Measurements from ENCODE around the gene SF1. TPM values are rescaled to one million over a fixed set of nuclear protein-coding genes. Genes with fewer than 3 reads are reported as not detected.
A peak's percentile ranks its signal among the peaks of the same experiment; 100 is the strongest.

Gene SF1
- total and polyA plus RNA-seq, 4 donors = 76.2 to 213 (median 147) TPM

GRCh38 chr11:64805481-64805880 lies 27.1 kb upstream of the SF1 start:
- Histone ChIP-seq H3K4me3 (no peak overlapping the region), H3K9ac (ENCODE audit: insufficient read depth in 1 of 2, low read length in 2 of 2) (no peak overlapping the region), H3K27ac (ENCODE audit: low read depth in 1 of 2, low read length in 1 of 2) (no peak overlapping the region), H3K27me3 (ENCODE audit: control insufficient read depth in 3 of 3, insufficient read depth in 3 of 3, low read length in 2 of 3) (no peaks in the 10 kb centered on the region), H3K36me3 (ENCODE audit: control insufficient read depth in 4 of 4, insufficient read depth in 4 of 4, low read length in 4 of 4) (peaks cover 0 to 19% (median 15%) of the 10 kb centered on the region in 4 donors), H3K4me1 (ENCODE audit: control insufficient read depth in 5 of 5, insufficient read depth in 5 of 5, low read length in 5 of 5) (peaks cover 4 to 31% (median 14%) of the 10 kb centered on the region in 5 donors), H3K9me3 (ENCODE audit: control insufficient read depth in 4 of 4, insufficient read depth in 3 of 4, low read length in 3 of 4) (no peaks in the 10 kb centered on the region)
- 91 to 97% methylated on average over 9 of the region's 9 CpGs for WGBS, 2 donors
- DNase-seq (no peak), ATAC-seq (ENCODE audit: insufficient read depth, low FRiP score) (no peak)
- TF ChIP-seq, protein P1, sequence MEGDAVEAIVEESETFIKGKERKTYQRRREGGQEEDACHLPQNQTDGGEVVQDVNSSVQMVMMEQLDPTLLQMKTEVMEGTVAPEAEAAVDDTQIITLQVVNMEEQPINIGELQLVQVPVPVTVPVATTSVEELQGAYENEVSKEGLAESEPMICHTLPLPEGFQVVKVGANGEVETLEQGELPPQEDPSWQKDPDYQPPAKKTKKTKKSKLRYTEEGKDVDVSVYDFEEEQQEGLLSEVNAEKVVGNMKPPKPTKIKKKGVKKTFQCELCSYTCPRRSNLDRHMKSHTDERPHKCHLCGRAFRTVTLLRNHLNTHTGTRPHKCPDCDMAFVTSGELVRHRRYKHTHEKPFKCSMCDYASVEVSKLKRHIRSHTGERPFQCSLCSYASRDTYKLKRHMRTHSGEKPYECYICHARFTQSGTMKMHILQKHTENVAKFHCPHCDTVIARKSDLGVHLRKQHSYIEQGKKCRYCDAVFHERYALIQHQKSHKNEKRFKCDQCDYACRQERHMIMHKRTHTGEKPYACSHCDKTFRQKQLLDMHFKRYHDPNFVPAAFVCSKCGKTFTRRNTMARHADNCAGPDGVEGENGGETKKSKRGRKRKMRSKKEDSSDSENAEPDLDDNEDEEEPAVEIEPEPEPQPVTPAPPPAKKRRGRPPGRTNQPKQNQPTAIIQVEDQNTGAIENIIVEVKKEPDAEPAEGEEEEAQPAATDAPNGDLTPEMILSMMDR (IDR thresholded peaks at IDR 0.05; ENCODE audit: control extremely low read depth, extremely low read depth) = no peak

DNA sequence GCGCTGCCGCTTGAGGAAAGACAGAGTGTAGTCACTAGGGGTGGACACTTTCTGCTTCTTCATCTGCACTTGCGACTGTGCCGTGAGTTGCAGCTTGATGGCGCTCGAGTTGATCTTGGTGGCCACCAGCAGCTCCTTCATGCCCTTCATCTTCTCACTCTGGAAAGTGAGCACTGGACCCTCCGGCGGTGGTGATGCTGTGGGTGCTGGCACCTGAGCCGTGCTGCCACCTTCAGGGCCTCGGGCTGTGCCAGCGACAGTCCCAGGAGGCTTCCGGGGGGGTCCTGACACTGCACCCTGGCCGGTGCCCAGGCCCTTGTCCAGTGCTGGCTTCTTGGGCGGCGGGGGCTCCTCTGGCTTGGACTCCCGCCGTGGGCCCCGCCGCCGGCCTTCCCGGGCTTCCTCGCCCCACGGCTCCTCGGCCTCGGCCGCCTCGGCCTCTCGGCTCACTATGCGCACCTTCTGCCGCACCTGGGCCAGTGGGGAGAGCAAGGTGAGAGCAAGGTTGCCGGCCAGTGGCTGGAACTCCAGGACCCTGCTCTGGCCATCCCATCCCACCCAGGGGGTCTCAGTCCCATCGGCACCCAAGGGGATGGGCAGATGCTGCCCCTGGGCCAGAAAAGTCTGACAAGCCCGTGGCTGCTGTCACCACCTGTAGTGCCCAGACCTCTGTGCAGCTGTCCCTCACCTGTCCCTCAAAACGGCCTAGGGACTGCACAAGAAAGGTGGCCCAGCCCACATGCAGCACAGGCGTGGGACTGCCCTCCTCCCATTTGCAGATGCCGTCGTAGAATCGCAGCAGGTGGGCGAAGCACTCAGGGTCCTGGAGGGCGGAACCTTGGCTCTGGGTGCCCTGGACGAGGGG lies 26.2 kb upstream of the SF1 start:
- TF ChIP-seq, protein P1 (IDR thresholded peaks at IDR 0.05; ENCODE audit: control extremely low read depth, extremely low read depth) = no peak
- DNase-seq (no peak), ATAC-seq (ENCODE audit: insufficient read depth, low FRiP score) (no peak)
- H3K4me1 ChIP-seq (ENCODE audit: control insufficient read depth in 5 of 5, insufficient read depth in 5 of 5, low read length in 5 of 5) = peaks cover 4 to 29% (median 14%) of the 10 kb centered on the region in 5 donors
- 93 to 95% methylated on average over 27 to 41 of the region's 41 CpGs for WGBS, 2 donors
- no peaks in the 10 kb centered on the region for H3K9me3 ChIP-seq (ENCODE audit: control insufficient read depth in 4 of 4, insufficient read depth in 3 of 4, low read length in 3 of 4)
- no peak overlapping the region for H3K9ac ChIP-seq (ENCODE audit: insufficient read depth in 1 of 2, low read length in 2 of 2)
- H3K36me3 ChIP-seq (ENCODE audit: control insufficient read depth in 4 of 4, insufficient read depth in 4 of 4, low read length in 4 of 4) = peaks cover 0 to 19% (median 15%) of the 10 kb centered on the region in 4 donors
- no peaks in the 10 kb centered on the region for H3K27me3 ChIP-seq (ENCODE audit: control insufficient read depth in 3 of 3, insufficient read depth in 3 of 3, low read length in 2 of 3)
- H3K4me3 ChIP-seq = no peak overlapping the region
- peak overlapping the region; percentile 87 to 91 for H3K27ac ChIP-seq (ENCODE audit: low read depth in 1 of 2, low read length in 1 of 2)

GRCh38 chr11:64803846-64804345 lies 25.6 kb upstream of the SF1 start:
- TF ChIP-seq, protein P1 (IDR thresholded peaks at IDR 0.05; ENCODE audit: control extremely low read depth, extremely low read depth) = no peak
- Histone ChIP-seq H3K36me3 (ENCODE audit: control insufficient read depth in 4 of 4, insufficient read depth in 4 of 4, low read length in 4 of 4) (peaks cover 0 to 25% (median 18%) of the 10 kb centered on the region in 4 donors), H3K9me3 (ENCODE audit: control insufficient read depth in 4 of 4, insufficient read depth in 3 of 4, low read length in 3 of 4) (no peaks in the 10 kb centered on the region), H3K9ac (ENCODE audit: insufficient read depth in 1 of 2, low read length in 2 of 2) (peak overlapping the region in 1 of 2 donors; percentile 73), H3K4me1 (ENCODE audit: control insufficient read depth in 5 of 5, insufficient read depth in 5 of 5, low read length in 5 of 5) (peaks cover 0 to 24% (median 11%) of the 10 kb centered on the region in 5 donors), H3K27me3 (ENCODE audit: control insufficient read depth in 3 of 3, insufficient read depth in 3 of 3, low read length in 2 of 3) (no peaks in the 10 kb centered on the region), H3K4me3 (no peak overlapping the region), H3K27ac (ENCODE audit: low read depth in 1 of 2, low read length in 1 of 2) (peak overlapping the region; percentile 87 to 91)
- no peak for ATAC-seq (ENCODE audit: insufficient read depth, low FRiP score)
- no peak for DNase-seq
- WGBS, 2 donors = 41 to 47% methylated on average over 15 of the region's 15 CpGs
